ENCODE data around the gene PEPD. TPM values are rescaled to one million over a fixed set of nuclear protein-coding genes. Genes with fewer than 3 reads are reported as not detected.

The PEPD gene
- total and polyA plus RNA-seq, 2 of the 4 experiments (the other 2 are of a cell fraction) = 36.7 to 88.4 TPM

DNA sequence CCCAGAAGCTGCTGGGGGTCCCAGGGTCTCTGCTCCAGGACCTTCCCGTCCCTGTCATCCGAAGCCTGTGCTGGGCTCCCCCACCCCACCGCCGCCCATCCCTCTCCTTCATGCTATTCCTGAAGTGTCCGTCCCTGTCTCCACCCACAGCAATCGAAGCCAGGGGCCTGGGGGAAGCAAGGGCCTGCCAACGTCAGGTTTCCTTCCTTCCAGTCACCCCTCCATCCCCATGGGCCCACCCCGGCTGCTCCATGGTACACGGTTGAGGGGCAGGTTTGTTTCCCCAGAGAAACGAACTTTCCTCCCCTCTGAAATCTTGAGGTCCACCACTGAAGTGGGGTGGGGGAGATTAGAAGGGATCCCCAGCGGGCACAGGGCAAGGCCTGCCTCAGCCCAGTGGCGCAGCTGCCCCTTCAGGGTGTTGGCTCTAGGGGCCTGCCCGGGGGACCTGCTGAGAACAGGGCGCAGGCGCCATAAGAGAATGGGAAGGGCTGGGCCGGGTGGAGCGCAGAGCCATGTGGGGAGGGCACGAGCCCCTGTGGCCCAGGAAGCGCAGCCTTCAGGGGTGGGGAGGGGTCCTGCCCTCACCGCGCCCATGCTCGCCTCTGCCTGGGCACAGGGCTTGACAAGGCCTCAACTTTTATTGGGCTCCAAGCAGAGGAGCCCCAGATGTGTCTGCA, 132.0 kb downstream of the PEPD start:
- Histone ChIP-seq H3K23ac (ENCODE audit: low read depth, low read length) (no peak overlapping the region), H3K79me1 (ENCODE audit: low read depth in 1 of 2, low read length in 2 of 2) (peaks cover 7 to 52% of the 10 kb centered on the region in 2 experiments; a peak in 3 of 4 replicates), H3K4me1 (ENCODE audit: control insufficient read depth, insufficient read depth, low read length) (peaks cover 11% of the 10 kb centered on the region), H3K56ac (ENCODE audit: extremely low read depth, insufficient read depth, low read length) (no peak overlapping the region), H3K9me3 (ENCODE audit: control insufficient read depth, insufficient read depth, low read length) (no peaks in the 10 kb centered on the region), H3K18ac (ENCODE audit: low read depth, low read length) (no peak overlapping the region), H2BK15ac (ENCODE audit: low read depth, low read length) (no peak overlapping the region), H2BK20ac (ENCODE audit: low read depth, low read length) (no peak overlapping the region), H2AK9ac (replicated peaks; ENCODE audit: low read depth, low read length, poor library complexity) (no peak overlapping the region), H4K91ac (ENCODE audit: insufficient read depth, low read depth, low read length) (no peak overlapping the region), H3K36me3 (ENCODE audit: control insufficient read depth, insufficient read depth, low read length) (peaks cover 20% of the 10 kb centered on the region), H3K9ac (ENCODE audit: low read depth, low read length) (no peak overlapping the region), H2AFZ (replicated peaks; ENCODE audit: low read length, poor library complexity) (no peak overlapping the region), H3K4ac (ENCODE audit: low read depth, low read length) (no peak overlapping the region), H3K4me2 (ENCODE audit: low read depth, low read length) (no peak overlapping the region), H2AK5ac (ENCODE audit: low read depth, low read length) (no peak overlapping the region), H3K27me3 (ENCODE audit: control insufficient read depth, insufficient read depth, low read length) (no peaks in the 10 kb centered on the region), H2BK120ac (ENCODE audit: low read depth, low read length) (no peak overlapping the region), H3K9me1 (ENCODE audit: insufficient read depth, low read length) (peaks cover 3% of the 10 kb centered on the region; the same call in 1 of the 2 replicates), H4K20me1 (ENCODE audit: insufficient read depth, low read length) (peaks cover 70% of the 10 kb centered on the region), H4K5ac (ENCODE audit: low read depth, low read length) (no peak overlapping the region), H3K14ac (replicated peaks; ENCODE audit: low read depth, low read length) (no peak overlapping the region), H2BK5ac (ENCODE audit: low read depth, low read length, poor library complexity, severe bottlenecking) (no peak overlapping the region), H3K4me3 (ENCODE audit: insufficient read depth, low read depth, low read length) (no peak overlapping the region), H4K8ac (ENCODE audit: low read depth in 2 of 2, low read length in 2 of 2) (no peak overlapping the region), H3K27ac (ENCODE audit: insufficient read depth, low read length) (no peak overlapping the region)
- CTCF ChIA-PET = no interaction called here
- dilution Hi-C loops (cut with HindIII; ENCODE audit: low sequenced_read_pairs, unreplicated experiment) = no loop called here
- intact Hi-C loops (cut with micrococcal nuclease) = no loop called here
- ATAC-seq (ENCODE audit: low read depth) = no peak
- no TSS peak for BruUV-seq (replicated peaks)
- in situ Hi-C loops (cut with MboI; ENCODE audit: low sequenced_read_pairs) = no loop called here
- DNase-seq = no peak
- POLR2A ChIA-PET (ENCODE audit: unreplicated experiment) = no interaction called here
- WGBS, 2 experiments (ENCODE audit: extremely low coverage in 2 of 2, insufficient read length in 1 of 2) = 85% methylated on average over 10 of the region's 22 CpGs; no CpG with 5 or more reads in 1 of the 2 experiments
- TF ChIP-seq CHD1 (IDR thresholded peaks at IDR 0.05; ENCODE audit: low read depth, low read length) = no peak
